NB4 (cell line): ENCODE results near the gene CYB5A.

Experiments used
- DNase-seq: peaks from one replicate; pipeline ENCODE4 v3.0.0; 2010; ENCODE audit warnings: low read depth
- H3K4me3 ChIP-seq: one replicate; pipeline ENCODE4 v1.5.1; 2011; ENCODE audit warnings: mild to moderate bottlenecking, low read depth, low read length, moderate library complexity
- CTCF ChIP-seq: IDR thresholded peaks from one replicate; pipeline ENCODE4 v1.5.1; 2012; ENCODE audit warnings: low read depth, low read length
- MAX ChIP-seq: IDR thresholded peaks from 2 replicates; pipeline ENCODE4 v1.6.1; 2011; ENCODE audit warnings: low read depth, low read length
- MYC ChIP-seq: IDR thresholded peaks from 2 replicates; pipeline ENCODE4 v1.6.1; 2011; ENCODE audit warnings: low read depth, low read length
- POLR2A ChIP-seq: IDR thresholded peaks from 2 replicates; pipeline ENCODE4 v1.6.1; 2011; ENCODE audit warnings: mild to moderate bottlenecking; ENCODE audit not compliant: insufficient read length; ENCODE audit errors: extremely low read depth

Gene CYB5A

GRCh38 chr18:74273394-74273793, 18.4 kb downstream of the CYB5A start:
- DNase-seq = no peak
- no peak overlapping the region for H3K4me3 ChIP-seq
- no peak for TF ChIP-seq CTCF
- TF ChIP-seq POLR2A = no peak
- TF ChIP-seq MYC = no peak
- TF ChIP-seq MAX = no peak

GRCh38 chr18:74271635-74272034, 20.1 kb downstream of the CYB5A start:
- DNase-seq = no peak
- H3K4me3 ChIP-seq = no peak overlapping the region
- no peak for TF ChIP-seq MAX
- no peak for TF ChIP-seq CTCF
- TF ChIP-seq MYC = no peak
- TF ChIP-seq POLR2A = no peak

GRCh38 chr18:74268933-74269620, 22.7 kb downstream of the CYB5A start:
- no peak overlapping the region for H3K4me3 ChIP-seq
- no peak for TF ChIP-seq MYC
- no peak for TF ChIP-seq MAX
- no peak for TF ChIP-seq CTCF
- no peak for TF ChIP-seq POLR2A
- DNase-seq = no peak

- H3K4me3 ChIP-seq = no peak overlapping the region
- no peak for DNase-seq
- TF ChIP-seq MAX = no peak
- no peak for TF ChIP-seq MYC
- TF ChIP-seq POLR2A = no peak
- no peak for TF ChIP-seq CTCF
Measured at GRCh38 chr18:74268175-74268574, 23.6 kb downstream of the CYB5A start.

- H3K4me3 ChIP-seq = no peak overlapping the region
- TF ChIP-seq MYC = no peak
- TF ChIP-seq POLR2A = no peak
- TF ChIP-seq CTCF = no peak
- no peak for TF ChIP-seq MAX
- no peak for DNase-seq
Measured at GRCh38 chr18:74266161-74266560, 25.6 kb downstream of the CYB5A start.

GRCh38 chr18:74265546-74266098, 26.1 kb downstream of the CYB5A start:
- H3K4me3 ChIP-seq = no peak overlapping the region
- TF ChIP-seq MAX = no peak
- no peak for DNase-seq
